Measurements from ENCODE around the gene RAB38. TPM values are rescaled to one million over a fixed set of nuclear protein-coding genes. Genes with fewer than 3 reads are reported as not detected.

RAB38 gene
- total RNA-seq, 1 donor from 2014 or later, result 2.2 TPM

GRCh38 chr11:88066090-88066489 is 109.2 kb downstream of the RAB38 start:
- no peak overlapping the region for H3K27ac Mint-ChIP-seq
- no peaks in the 10 kb centered on the region for H3K4me1 Mint-ChIP-seq
- H3K27me3 Mint-ChIP-seq, result peaks cover 4% of the 10 kb centered on the region
- no peak for DNase-seq
- H3K4me3 Mint-ChIP-seq, result no peak overlapping the region
- intact Hi-C loops (cut with micrococcal nuclease), result no loop called here
- no peaks in the 10 kb centered on the region for H3K9me3 Mint-ChIP-seq
- no peaks in the 10 kb centered on the region for H3K36me3 Mint-ChIP-seq (ENCODE audit: low read depth)

GRCh38 chr11:88064097-88064705 is 111.0 kb downstream of the RAB38 start:
- H3K9me3 Mint-ChIP-seq, result no peaks in the 10 kb centered on the region

More at GRCh38 chr11:88064097-88064705, 111.0 kb downstream of the RAB38 start:
- Mint-ChIP-seq H3K4me1 (no peaks in the 10 kb centered on the region), H3K4me3 (no peak overlapping the region), H3K27ac (no peak overlapping the region), H3K27me3 (peaks cover 6% of the 10 kb centered on the region), H3K36me3 (ENCODE audit: low read depth) (no peaks in the 10 kb centered on the region)
- no peak for DNase-seq
- intact Hi-C loops (cut with micrococcal nuclease), result no loop called here

Other genes starting within 250 kb of the RAB38 start
- 67.1 and 71.8 TPM in 2 replicates for gene CTSC, start 162.3 kb upstream of the RAB38 start, total RNA-seq